H1 (cell line): ENCODE results near the gene PRSS12. TPM values are rescaled to one million over a fixed set of nuclear protein-coding genes. Genes with fewer than 3 reads are reported as not detected.

ENCODE experiments used
- RAD21 ChIP-seq, 2 experiments: IDR thresholded peaks in 1 of 2; conservative IDR thresholded peaks in 1 of 2; 2 replicates each; pipeline ENCODE4 v1.6.1; 2011; ENCODE audit warnings: low read depth in 2 of 2, low read length in 2 of 2, improper control_type of control experiment in 1 of 2, inconsistent platforms in 1 of 2, mild to moderate bottlenecking in 1 of 2, moderate library complexity in 1 of 2
- SIN3A ChIP-seq, 2 experiments: IDR thresholded peaks in 1 of 2; conservative IDR thresholded peaks in 1 of 2; 2 replicates each; pipeline ENCODE4 v1.6.1; 2011 to 2012; ENCODE audit warnings: low read length in 2 of 2, improper control_type of control experiment in 1 of 2, low read depth in 1 of 2, mild to moderate bottlenecking in 1 of 2
- polyA plus RNA-seq, 7 experiments: library from polyadenylated mRNA; depleted of rRNA in 3 of 7; stranded (reverse) in 5 of 7; unstranded in 2 of 7; fragments of >200 nt in 5 of 7; fragments of 200-250 nt in 2 of 7; gene quantifications; 1 replicate in 5 of 7; 2 replicates in 1 of 7; 4 replicates in 1 of 7; pipeline versions ENCODE4 v1.2.1 to v1.2.3, GENCODE V29; 2011 to 2013; ENCODE audit warnings: missing spikeins in 2 of 7, mixed read lengths in 2 of 7
- total RNA-seq: library from RNA; stranded (reverse); fragmentation: NEBNext Ultra II Directional; extraction: Animal tissue kit (Norgen Biotek cat#: 25700); gene quantifications from 2 replicates; pipeline ENCODE4 v1.2.1, GENCODE V29; 2021
- TF ChIP-seq, protein P1 (sequence below): fragments of 300-600 bp; sonication (generic); IDR thresholded peaks from 2 replicates; pipeline ENCODE4 v1.7.1; 2012; ENCODE audit warnings: low read length, moderate library complexity, mild to moderate bottlenecking, inconsistent platforms; ENCODE audit not compliant: insufficient replicate concordance

Gene PRSS12
- total and polyA plus RNA-seq, 2 of the 8 experiments (the other 6 are each of a cell fraction or from before 2014, with no cell fraction given), result 2.6 to 9.3 TPM

DNA sequence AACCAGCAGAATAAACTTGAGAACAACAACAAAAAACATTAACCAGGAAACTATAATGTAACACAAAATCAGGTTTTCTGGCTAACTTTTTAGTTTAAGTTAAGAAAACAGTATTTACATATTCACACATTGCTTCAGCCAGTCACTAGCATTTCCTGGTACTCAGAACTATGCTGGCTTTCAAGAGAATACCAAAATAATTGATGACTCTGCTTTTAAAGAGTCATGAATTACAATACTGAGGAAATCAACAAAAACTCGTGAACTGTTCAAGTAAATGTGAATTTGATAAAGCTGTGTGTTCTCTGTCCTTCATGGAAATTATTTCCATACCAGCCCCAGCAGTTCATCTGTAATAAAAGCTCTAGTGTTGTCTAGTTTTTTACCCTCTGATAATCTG is 27.4 kb downstream of the PRSS12 start (continued):
- TF ChIP-seq, protein P1, sequence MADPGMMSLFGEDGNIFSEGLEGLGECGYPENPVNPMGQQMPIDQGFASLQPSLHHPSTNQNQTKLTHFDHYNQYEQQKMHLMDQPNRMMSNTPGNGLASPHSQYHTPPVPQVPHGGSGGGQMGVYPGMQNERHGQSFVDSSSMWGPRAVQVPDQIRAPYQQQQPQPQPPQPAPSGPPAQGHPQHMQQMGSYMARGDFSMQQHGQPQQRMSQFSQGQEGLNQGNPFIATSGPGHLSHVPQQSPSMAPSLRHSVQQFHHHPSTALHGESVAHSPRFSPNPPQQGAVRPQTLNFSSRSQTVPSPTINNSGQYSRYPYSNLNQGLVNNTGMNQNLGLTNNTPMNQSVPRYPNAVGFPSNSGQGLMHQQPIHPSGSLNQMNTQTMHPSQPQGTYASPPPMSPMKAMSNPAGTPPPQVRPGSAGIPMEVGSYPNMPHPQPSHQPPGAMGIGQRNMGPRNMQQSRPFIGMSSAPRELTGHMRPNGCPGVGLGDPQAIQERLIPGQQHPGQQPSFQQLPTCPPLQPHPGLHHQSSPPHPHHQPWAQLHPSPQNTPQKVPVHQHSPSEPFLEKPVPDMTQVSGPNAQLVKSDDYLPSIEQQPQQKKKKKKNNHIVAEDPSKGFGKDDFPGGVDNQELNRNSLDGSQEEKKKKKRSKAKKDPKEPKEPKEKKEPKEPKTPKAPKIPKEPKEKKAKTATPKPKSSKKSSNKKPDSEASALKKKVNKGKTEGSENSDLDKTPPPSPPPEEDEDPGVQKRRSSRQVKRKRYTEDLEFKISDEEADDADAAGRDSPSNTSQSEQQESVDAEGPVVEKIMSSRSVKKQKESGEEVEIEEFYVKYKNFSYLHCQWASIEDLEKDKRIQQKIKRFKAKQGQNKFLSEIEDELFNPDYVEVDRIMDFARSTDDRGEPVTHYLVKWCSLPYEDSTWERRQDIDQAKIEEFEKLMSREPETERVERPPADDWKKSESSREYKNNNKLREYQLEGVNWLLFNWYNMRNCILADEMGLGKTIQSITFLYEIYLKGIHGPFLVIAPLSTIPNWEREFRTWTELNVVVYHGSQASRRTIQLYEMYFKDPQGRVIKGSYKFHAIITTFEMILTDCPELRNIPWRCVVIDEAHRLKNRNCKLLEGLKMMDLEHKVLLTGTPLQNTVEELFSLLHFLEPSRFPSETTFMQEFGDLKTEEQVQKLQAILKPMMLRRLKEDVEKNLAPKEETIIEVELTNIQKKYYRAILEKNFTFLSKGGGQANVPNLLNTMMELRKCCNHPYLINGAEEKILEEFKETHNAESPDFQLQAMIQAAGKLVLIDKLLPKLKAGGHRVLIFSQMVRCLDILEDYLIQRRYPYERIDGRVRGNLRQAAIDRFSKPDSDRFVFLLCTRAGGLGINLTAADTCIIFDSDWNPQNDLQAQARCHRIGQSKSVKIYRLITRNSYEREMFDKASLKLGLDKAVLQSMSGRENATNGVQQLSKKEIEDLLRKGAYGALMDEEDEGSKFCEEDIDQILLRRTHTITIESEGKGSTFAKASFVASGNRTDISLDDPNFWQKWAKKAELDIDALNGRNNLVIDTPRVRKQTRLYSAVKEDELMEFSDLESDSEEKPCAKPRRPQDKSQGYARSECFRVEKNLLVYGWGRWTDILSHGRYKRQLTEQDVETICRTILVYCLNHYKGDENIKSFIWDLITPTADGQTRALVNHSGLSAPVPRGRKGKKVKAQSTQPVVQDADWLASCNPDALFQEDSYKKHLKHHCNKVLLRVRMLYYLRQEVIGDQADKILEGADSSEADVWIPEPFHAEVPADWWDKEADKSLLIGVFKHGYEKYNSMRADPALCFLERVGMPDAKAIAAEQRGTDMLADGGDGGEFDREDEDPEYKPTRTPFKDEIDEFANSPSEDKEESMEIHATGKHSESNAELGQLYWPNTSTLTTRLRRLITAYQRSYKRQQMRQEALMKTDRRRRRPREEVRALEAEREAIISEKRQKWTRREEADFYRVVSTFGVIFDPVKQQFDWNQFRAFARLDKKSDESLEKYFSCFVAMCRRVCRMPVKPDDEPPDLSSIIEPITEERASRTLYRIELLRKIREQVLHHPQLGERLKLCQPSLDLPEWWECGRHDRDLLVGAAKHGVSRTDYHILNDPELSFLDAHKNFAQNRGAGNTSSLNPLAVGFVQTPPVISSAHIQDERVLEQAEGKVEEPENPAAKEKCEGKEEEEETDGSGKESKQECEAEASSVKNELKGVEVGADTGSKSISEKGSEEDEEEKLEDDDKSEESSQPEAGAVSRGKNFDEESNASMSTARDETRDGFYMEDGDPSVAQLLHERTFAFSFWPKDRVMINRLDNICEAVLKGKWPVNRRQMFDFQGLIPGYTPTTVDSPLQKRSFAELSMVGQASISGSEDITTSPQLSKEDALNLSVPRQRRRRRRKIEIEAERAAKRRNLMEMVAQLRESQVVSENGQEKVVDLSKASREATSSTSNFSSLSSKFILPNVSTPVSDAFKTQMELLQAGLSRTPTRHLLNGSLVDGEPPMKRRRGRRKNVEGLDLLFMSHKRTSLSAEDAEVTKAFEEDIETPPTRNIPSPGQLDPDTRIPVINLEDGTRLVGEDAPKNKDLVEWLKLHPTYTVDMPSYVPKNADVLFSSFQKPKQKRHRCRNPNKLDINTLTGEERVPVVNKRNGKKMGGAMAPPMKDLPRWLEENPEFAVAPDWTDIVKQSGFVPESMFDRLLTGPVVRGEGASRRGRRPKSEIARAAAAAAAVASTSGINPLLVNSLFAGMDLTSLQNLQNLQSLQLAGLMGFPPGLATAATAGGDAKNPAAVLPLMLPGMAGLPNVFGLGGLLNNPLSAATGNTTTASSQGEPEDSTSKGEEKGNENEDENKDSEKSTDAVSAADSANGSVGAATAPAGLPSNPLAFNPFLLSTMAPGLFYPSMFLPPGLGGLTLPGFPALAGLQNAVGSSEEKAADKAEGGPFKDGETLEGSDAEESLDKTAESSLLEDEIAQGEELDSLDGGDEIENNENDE, result no peak
- TF ChIP-seq RAD21 (IDR thresholded peaks at IDR 0.05 in 1 of 2, conservative IDR thresholded peaks at IDR 0.05 in 1 of 2; ENCODE audit: low read depth in 2 of 2, low read length in 2 of 2) (no peak), SIN3A (conservative IDR thresholded peaks at IDR 0.05 in 1 of 2, IDR thresholded peaks at IDR 0.05 in 1 of 2; ENCODE audit: low read depth in 1 of 2, low read length in 2 of 2) (no peak)
- TF ChIP-seq, all 59 proteins: peak for 0
